GM21367 (cell line): ENCODE measurements around the gene KRTAP4-4.

Experiments
- ATAC-seq: cut with Tn5 transposase; IDR thresholded peaks from one replicate; pipeline ENCODE4 v1.9.1; 2021; ENCODE audit not compliant: unreplicated experiment

Gene KRTAP4-4

GRCh38 chr17:41116297-41116696 is 44.3 kb downstream of the KRTAP4-4 start:
- ATAC-seq, result no peak

GRCh38 chr17:41111151-41111885 is 49.2 kb downstream of the KRTAP4-4 start:
- no peak for ATAC-seq
